Raji (cell line): ENCODE data around the gene XXYLT1.

Experiments used
- POLR2A ChIP-seq: IDR thresholded peaks from 2 replicates; pipeline ENCODE4 v1.6.1; 2011; ENCODE audit warnings: low read depth, low read length, control low read depth; ENCODE audit not compliant: insufficient read depth

The XXYLT1 gene

GRCh38 chr3:195248281-195248680 is 22.7 kb downstream of the XXYLT1 start:
- no peak for TF ChIP-seq POLR2A

- no peak for TF ChIP-seq POLR2A
Observed at GRCh38 chr3:195247863-195248189, 23.1 kb downstream of the XXYLT1 start.

- no peak for TF ChIP-seq POLR2A
Observed at GRCh38 chr3:195247086-195247862, 23.7 kb downstream of the XXYLT1 start.

- TF ChIP-seq POLR2A = no peak
Observed at GRCh38 chr3:195246581-195246995, 24.4 kb downstream of the XXYLT1 start.

GRCh38 chr3:195245531-195245951 is 25.4 kb downstream of the XXYLT1 start:
- TF ChIP-seq POLR2A = no peak

- no peak for TF ChIP-seq POLR2A
Observed at GRCh38 chr3:195241592-195242355, 29.2 kb downstream of the XXYLT1 start.

GRCh38 chr3:195240939-195241338 is 30.0 kb downstream of the XXYLT1 start:
- TF ChIP-seq POLR2A = no peak

GRCh38 chr3:195240171-195240701 is 30.7 kb downstream of the XXYLT1 start:
- TF ChIP-seq POLR2A = no peak

GRCh38 chr3:195239121-195239520 is 31.8 kb downstream of the XXYLT1 start:
- TF ChIP-seq POLR2A = no peak

GRCh38 chr3:195238586-195239118 is 32.3 kb downstream of the XXYLT1 start:
- TF ChIP-seq POLR2A = no peak

GRCh38 chr3:195238081-195238571 is 32.8 kb downstream of the XXYLT1 start:
- no peak for TF ChIP-seq POLR2A

GRCh38 chr3:195236801-195237570 is 34.0 kb downstream of the XXYLT1 start:
- TF ChIP-seq POLR2A = no peak

- no peak for TF ChIP-seq POLR2A
Observed at GRCh38 chr3:195236076-195236798, 34.7 kb downstream of the XXYLT1 start.

- TF ChIP-seq POLR2A = no peak
Observed at GRCh38 chr3:195230244-195230643, 40.7 kb downstream of the XXYLT1 start.
